WTC11 (cell line): ENCODE results near the gene CABP2. TPM values are rescaled to one million over a fixed set of nuclear protein-coding genes. Genes with fewer than 3 reads are reported as not detected.

ENCODE experiments used
- FOXK1 ChIP-seq: sonication (generic); formaldehyde crosslinking; IDR thresholded peaks from 2 replicates; pipeline ENCODE4 v1.8.0; 2022; ENCODE audit warnings: mild to moderate bottlenecking, moderate library complexity, missing genetic modification reagents
- NR1H2 ChIP-seq: sonication (generic); formaldehyde crosslinking; IDR thresholded peaks from 2 replicates; pipeline ENCODE4 v1.9.0; 2021; ENCODE audit warnings: mild to moderate bottlenecking, moderate library complexity, missing genetic modification reagents
- SP1 ChIP-seq: sonication (generic); formaldehyde crosslinking; conservative IDR thresholded peaks from 2 replicates; pipeline ENCODE4 v1.8.1; 2022; ENCODE audit warnings: missing genetic modification reagents
- ZNF138 ChIP-seq: sonication (generic); formaldehyde crosslinking; conservative IDR thresholded peaks from 2 replicates; pipeline ENCODE4 v1.8.1; 2022; ENCODE audit warnings: mild to moderate bottlenecking, moderate library complexity, missing genetic modification reagents
- ZNF232 ChIP-seq: sonication (generic); formaldehyde crosslinking; IDR thresholded peaks from 2 replicates; pipeline ENCODE4 v1.8.0; 2022; ENCODE audit warnings: mild to moderate bottlenecking, missing genetic modification reagents
- total RNA-seq: library from RNA; stranded (reverse); gene quantifications from 3 replicates; pipeline ENCODE4 v1.2.3, GENCODE V29; 2021
- TF ChIP-seq, protein P1 (sequence below): fragments of 250-450 bp; sonication (Bioruptor Pico); IDR thresholded peaks from 2 replicates; pipeline ENCODE4 v1.9.0; 2021; ENCODE audit warnings: mild to moderate bottlenecking, borderline replicate concordance
- TF ChIP-seq, protein P2 (sequence below): sonication (generic); formaldehyde crosslinking; IDR thresholded peaks from 2 replicates; pipeline ENCODE4 v1.8.0; 2023; ENCODE audit warnings: missing genetic modification reagents, mild to moderate bottlenecking, borderline replicate concordance
- TF ChIP-seq, protein P3 (sequence below): sonication (generic); formaldehyde crosslinking; IDR thresholded peaks from 2 replicates; pipeline ENCODE4 v1.8.1; 2022; ENCODE audit warnings: mild to moderate bottlenecking, moderate library complexity, missing genetic modification reagents
- TF ChIP-seq, protein P4 (sequence below): sonication (generic); formaldehyde crosslinking; IDR thresholded peaks from 2 replicates; pipeline ENCODE4 v1.8.1; 2023; ENCODE audit warnings: mild to moderate bottlenecking, missing genetic modification reagents, moderate library complexity
- TF ChIP-seq, protein P5 (sequence below): fragments of 250-450 bp; sonication (Bioruptor Pico); IDR thresholded peaks from 2 replicates; pipeline ENCODE4 v1.9.0; 2021; ENCODE audit warnings: mild to moderate bottlenecking
- TF ChIP-seq, protein P6 (sequence below): sonication (generic); formaldehyde crosslinking; IDR thresholded peaks from 2 replicates; pipeline ENCODE4 v1.8.1; 2022; ENCODE audit warnings: mild to moderate bottlenecking, missing genetic modification reagents, moderate library complexity, borderline replicate concordance
- TF ChIP-seq, protein P7 (sequence below): sonication (generic); formaldehyde crosslinking; IDR thresholded peaks from 2 replicates; pipeline ENCODE4 v1.8.1; 2023; ENCODE audit warnings: mild to moderate bottlenecking, missing genetic modification reagents

The CABP2 gene
- total RNA-seq, 1 experiment from 2014 or later: not detected

DNA sequence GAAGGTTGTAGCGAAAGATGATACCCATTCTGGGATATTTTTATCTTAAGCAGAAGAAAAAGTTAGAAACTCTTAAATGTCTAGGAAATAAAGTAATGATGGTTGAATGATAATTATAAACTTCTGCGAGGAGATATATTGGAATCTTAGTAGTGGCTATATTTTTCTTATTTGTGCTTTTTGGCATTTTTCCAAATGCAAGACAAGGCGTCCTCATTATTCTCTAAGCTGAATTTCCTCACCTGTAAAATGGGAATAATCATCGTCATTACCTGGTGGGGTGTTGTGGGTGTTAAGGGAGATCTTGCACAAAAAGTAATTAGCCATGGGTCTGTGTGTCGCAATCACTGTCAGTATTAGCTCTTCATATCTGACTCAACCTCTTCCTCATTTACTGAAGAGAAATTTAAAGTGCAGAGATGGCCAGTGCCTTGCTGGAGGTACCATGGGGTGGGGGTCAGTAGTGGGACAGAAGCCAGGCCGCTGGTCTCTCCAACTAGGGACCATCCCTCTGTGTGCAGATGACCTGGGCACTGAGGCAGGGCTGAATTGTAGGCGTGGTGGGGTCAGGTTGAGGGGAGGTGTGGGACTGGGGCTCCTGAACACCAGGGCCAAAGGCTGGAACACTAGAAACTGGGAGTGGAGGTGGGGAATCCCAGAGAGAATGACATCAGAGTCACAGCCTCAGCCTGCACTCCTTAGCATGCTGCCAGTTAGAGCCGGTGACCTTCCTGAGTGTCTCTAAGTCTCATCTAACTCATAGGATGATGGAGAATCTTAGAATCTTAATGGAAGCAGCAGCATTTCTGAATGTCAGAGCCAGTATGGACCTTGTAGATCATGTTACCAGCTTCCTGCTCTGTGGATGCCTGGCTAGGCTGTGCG lies 22.2 kb downstream of the CABP2 start (continued):
- TF ChIP-seq, protein P1, sequence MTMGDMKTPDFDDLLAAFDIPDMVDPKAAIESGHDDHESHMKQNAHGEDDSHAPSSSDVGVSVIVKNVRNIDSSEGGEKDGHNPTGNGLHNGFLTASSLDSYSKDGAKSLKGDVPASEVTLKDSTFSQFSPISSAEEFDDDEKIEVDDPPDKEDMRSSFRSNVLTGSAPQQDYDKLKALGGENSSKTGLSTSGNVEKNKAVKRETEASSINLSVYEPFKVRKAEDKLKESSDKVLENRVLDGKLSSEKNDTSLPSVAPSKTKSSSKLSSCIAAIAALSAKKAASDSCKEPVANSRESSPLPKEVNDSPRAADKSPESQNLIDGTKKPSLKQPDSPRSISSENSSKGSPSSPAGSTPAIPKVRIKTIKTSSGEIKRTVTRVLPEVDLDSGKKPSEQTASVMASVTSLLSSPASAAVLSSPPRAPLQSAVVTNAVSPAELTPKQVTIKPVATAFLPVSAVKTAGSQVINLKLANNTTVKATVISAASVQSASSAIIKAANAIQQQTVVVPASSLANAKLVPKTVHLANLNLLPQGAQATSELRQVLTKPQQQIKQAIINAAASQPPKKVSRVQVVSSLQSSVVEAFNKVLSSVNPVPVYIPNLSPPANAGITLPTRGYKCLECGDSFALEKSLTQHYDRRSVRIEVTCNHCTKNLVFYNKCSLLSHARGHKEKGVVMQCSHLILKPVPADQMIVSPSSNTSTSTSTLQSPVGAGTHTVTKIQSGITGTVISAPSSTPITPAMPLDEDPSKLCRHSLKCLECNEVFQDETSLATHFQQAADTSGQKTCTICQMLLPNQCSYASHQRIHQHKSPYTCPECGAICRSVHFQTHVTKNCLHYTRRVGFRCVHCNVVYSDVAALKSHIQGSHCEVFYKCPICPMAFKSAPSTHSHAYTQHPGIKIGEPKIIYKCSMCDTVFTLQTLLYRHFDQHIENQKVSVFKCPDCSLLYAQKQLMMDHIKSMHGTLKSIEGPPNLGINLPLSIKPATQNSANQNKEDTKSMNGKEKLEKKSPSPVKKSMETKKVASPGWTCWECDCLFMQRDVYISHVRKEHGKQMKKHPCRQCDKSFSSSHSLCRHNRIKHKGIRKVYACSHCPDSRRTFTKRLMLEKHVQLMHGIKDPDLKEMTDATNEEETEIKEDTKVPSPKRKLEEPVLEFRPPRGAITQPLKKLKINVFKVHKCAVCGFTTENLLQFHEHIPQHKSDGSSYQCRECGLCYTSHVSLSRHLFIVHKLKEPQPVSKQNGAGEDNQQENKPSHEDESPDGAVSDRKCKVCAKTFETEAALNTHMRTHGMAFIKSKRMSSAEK (CRISPR knock-in tag): no peak
- TF ChIP-seq, protein P2, sequence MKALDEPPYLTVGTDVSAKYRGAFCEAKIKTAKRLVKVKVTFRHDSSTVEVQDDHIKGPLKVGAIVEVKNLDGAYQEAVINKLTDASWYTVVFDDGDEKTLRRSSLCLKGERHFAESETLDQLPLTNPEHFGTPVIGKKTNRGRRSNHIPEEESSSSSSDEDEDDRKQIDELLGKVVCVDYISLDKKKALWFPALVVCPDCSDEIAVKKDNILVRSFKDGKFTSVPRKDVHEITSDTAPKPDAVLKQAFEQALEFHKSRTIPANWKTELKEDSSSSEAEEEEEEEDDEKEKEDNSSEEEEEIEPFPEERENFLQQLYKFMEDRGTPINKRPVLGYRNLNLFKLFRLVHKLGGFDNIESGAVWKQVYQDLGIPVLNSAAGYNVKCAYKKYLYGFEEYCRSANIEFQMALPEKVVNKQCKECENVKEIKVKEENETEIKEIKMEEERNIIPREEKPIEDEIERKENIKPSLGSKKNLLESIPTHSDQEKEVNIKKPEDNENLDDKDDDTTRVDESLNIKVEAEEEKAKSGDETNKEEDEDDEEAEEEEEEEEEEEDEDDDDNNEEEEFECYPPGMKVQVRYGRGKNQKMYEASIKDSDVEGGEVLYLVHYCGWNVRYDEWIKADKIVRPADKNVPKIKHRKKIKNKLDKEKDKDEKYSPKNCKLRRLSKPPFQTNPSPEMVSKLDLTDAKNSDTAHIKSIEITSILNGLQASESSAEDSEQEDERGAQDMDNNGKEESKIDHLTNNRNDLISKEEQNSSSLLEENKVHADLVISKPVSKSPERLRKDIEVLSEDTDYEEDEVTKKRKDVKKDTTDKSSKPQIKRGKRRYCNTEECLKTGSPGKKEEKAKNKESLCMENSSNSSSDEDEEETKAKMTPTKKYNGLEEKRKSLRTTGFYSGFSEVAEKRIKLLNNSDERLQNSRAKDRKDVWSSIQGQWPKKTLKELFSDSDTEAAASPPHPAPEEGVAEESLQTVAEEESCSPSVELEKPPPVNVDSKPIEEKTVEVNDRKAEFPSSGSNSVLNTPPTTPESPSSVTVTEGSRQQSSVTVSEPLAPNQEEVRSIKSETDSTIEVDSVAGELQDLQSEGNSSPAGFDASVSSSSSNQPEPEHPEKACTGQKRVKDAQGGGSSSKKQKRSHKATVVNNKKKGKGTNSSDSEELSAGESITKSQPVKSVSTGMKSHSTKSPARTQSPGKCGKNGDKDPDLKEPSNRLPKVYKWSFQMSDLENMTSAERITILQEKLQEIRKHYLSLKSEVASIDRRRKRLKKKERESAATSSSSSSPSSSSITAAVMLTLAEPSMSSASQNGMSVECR: no peak
- TF ChIP-seq, protein P3, sequence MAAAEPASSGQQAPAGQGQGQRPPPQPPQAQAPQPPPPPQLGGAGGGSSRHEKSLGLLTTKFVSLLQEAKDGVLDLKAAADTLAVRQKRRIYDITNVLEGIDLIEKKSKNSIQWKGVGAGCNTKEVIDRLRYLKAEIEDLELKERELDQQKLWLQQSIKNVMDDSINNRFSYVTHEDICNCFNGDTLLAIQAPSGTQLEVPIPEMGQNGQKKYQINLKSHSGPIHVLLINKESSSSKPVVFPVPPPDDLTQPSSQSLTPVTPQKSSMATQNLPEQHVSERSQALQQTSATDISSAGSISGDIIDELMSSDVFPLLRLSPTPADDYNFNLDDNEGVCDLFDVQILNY: no peak
- TF ChIP-seq ZNF138: no peak
- TF ChIP-seq, protein P4, sequence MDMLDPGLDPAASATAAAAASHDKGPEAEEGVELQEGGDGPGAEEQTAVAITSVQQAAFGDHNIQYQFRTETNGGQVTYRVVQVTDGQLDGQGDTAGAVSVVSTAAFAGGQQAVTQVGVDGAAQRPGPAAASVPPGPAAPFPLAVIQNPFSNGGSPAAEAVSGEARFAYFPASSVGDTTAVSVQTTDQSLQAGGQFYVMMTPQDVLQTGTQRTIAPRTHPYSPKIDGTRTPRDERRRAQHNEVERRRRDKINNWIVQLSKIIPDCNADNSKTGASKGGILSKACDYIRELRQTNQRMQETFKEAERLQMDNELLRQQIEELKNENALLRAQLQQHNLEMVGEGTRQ: no peak
- no peak for TF ChIP-seq ZNF232 (CRISPR knock-in tag)
- TF ChIP-seq SP1 (CRISPR knock-in tag): no peak
- TF ChIP-seq, protein P5, sequence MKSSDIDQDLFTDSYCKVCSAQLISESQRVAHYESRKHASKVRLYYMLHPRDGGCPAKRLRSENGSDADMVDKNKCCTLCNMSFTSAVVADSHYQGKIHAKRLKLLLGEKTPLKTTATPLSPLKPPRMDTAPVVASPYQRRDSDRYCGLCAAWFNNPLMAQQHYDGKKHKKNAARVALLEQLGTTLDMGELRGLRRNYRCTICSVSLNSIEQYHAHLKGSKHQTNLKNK (CRISPR knock-in tag): no peak
- TF ChIP-seq, protein P6, sequence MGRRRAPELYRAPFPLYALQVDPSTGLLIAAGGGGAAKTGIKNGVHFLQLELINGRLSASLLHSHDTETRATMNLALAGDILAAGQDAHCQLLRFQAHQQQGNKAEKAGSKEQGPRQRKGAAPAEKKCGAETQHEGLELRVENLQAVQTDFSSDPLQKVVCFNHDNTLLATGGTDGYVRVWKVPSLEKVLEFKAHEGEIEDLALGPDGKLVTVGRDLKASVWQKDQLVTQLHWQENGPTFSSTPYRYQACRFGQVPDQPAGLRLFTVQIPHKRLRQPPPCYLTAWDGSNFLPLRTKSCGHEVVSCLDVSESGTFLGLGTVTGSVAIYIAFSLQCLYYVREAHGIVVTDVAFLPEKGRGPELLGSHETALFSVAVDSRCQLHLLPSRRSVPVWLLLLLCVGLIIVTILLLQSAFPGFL (CRISPR knock-in tag): no peak
- no peak for TF ChIP-seq FOXK1 (CRISPR knock-in tag)
- TF ChIP-seq NR1H2 (CRISPR knock-in tag): no peak
- TF ChIP-seq, protein P7, sequence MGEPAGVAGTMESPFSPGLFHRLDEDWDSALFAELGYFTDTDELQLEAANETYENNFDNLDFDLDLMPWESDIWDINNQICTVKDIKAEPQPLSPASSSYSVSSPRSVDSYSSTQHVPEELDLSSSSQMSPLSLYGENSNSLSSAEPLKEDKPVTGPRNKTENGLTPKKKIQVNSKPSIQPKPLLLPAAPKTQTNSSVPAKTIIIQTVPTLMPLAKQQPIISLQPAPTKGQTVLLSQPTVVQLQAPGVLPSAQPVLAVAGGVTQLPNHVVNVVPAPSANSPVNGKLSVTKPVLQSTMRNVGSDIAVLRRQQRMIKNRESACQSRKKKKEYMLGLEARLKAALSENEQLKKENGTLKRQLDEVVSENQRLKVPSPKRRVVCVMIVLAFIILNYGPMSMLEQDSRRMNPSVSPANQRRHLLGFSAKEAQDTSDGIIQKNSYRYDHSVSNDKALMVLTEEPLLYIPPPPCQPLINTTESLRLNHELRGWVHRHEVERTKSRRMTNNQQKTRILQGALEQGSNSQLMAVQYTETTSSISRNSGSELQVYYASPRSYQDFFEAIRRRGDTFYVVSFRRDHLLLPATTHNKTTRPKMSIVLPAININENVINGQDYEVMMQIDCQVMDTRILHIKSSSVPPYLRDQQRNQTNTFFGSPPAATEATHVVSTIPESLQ (CRISPR knock-in tag): no peak
